Measurements from ENCODE around the gene KDM5B.
A peak's percentile ranks its signal among the peaks of the same experiment; 100 is the strongest.

GRCh38 chr1:202852163-202852904 lies 44.1 kb upstream of the KDM5B start:
- TF ChIP-seq CTCF (IDR thresholded peaks at IDR 0.05; ENCODE audit: low read length) (peak; percentile 66), EZH2phosphoT487 (IDR thresholded peaks at IDR 0.05; ENCODE audit: low read length) (no peak), EZH2 (optimal IDR thresholded peaks at IDR 0.05; ENCODE audit: low read depth, low read length) (no peak)
